Gastrocnemius medialis (tissue), 4 donors: Measurements from ENCODE around the gene ZNF566.

ENCODE experiments used
- POLR2A ChIP-seq, 2 donors: fragments of 450-650 bp; IDR thresholded peaks; one replicate each; pipeline ENCODE4 v1.6.1; 2017; ENCODE audit warnings: antibody characterized with exemption in 2 of 2, mild to moderate bottlenecking in 2 of 2, moderate library complexity in 2 of 2
- TF ChIP-seq, protein P1 (sequence below), 5 experiments: fragments of 450-650 bp in 3 of 5; fragments of 200-600 bp in 2 of 5; sonication (generic) in 2 of 5; IDR thresholded peaks in 4 of 5; conservative IDR thresholded peaks in 1 of 5; 1 replicate in 4 of 5; 2 replicates in 1 of 5; pipeline ENCODE4 v1.5.1; 2016 to 2019; ENCODE audit warnings: antibody characterized with exemption in 5 of 5, mild to moderate bottlenecking in 3 of 5, moderate library complexity in 3 of 5

DNA sequence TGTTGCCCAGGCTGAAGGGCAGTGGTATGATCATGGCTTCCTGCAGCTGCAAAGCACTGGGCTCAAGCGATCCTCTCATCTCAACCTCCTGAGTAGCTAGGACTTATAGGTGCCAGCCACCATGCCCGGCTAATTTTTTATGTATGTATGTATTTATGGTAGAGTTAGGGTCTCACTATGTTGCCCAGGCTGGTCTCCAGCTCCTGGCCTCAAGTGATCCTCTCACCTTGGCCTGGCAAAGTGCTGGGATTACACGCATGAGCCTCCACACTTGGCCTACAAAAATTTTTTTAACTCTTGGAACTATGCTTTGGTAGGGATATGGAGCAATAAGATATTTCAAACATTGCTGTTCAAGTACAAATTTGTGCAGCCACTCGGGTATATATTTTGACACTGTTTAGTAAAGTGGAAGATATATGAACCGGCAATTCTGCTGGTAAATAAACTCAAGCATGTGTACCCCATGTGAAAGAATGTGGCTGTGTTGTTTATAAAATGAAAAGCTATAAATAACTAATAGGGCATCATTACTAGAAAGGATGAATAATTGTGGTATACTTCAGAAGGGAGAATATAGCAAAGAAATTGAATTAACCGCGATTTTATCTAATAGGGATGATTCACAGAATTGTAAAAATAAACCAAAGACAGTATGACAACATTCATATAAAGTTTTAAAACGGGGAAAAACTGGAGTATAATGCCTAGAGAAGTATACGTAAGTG is 1.1 kb downstream of the ZNF566 start:
- TF ChIP-seq, protein P1, sequence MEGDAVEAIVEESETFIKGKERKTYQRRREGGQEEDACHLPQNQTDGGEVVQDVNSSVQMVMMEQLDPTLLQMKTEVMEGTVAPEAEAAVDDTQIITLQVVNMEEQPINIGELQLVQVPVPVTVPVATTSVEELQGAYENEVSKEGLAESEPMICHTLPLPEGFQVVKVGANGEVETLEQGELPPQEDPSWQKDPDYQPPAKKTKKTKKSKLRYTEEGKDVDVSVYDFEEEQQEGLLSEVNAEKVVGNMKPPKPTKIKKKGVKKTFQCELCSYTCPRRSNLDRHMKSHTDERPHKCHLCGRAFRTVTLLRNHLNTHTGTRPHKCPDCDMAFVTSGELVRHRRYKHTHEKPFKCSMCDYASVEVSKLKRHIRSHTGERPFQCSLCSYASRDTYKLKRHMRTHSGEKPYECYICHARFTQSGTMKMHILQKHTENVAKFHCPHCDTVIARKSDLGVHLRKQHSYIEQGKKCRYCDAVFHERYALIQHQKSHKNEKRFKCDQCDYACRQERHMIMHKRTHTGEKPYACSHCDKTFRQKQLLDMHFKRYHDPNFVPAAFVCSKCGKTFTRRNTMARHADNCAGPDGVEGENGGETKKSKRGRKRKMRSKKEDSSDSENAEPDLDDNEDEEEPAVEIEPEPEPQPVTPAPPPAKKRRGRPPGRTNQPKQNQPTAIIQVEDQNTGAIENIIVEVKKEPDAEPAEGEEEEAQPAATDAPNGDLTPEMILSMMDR (IDR thresholded peaks at IDR 0.05 in 4 of 5, conservative IDR thresholded peaks at IDR 0.05 in 1 of 5), result no peak
- TF ChIP-seq POLR2A (IDR thresholded peaks at IDR 0.05), result no peak
